GM23338 (cell line): ENCODE measurements around the gene DHRS3. TPM values are rescaled to one million over a fixed set of nuclear protein-coding genes. Genes with fewer than 3 reads are reported as not detected.

Experiments
- ATAC-seq: fragments of 200-7000 bp; cut with Tn5 transposase; 3 replicates; pipeline ENCODE4 v1.9.1; 2020
- DNase-seq: peaks from one replicate; pipeline ENCODE4 v3.0.0-alpha.2; 2015; ENCODE audit warnings: low spot score
- H2AFZ ChIP-seq: fragments of 200-600 bp; sonication (generic); 2 replicates; pipeline ENCODE4 v1.8.0; 2016; ENCODE audit warnings: antibody characterized with exemption, mild to moderate bottlenecking, moderate library complexity
- H3F3A ChIP-seq: fragments of 200-600 bp; sonication (generic); replicated peaks from 2 replicates; pipeline ENCODE4 v1.8.0; 2017; ENCODE audit warnings: antibody characterized with exemption, mixed run types, low read depth
- H3K27ac ChIP-seq: fragments of 200-600 bp; sonication (generic); 2 replicates; pipeline ENCODE4 v1.6.1; 2016; ENCODE audit warnings: low read depth
- H3K27me3 ChIP-seq: fragments of 200-600 bp; sonication (generic); 2 replicates; pipeline ENCODE4 v1.8.0; 2016; ENCODE audit warnings: mild to moderate bottlenecking, mixed run types, moderate library complexity; ENCODE audit not compliant: insufficient read depth
- H3K36me3 ChIP-seq: fragments of 200-600 bp; sonication (generic); 2 replicates; pipeline ENCODE4 v1.8.0; 2016; ENCODE audit warnings: mild to moderate bottlenecking; ENCODE audit not compliant: insufficient read depth
- H3K4me1 ChIP-seq: fragments of 200-600 bp; sonication (generic); 2 replicates; pipeline ENCODE4 v1.8.0; 2016; ENCODE audit warnings: mild to moderate bottlenecking, moderate library complexity; ENCODE audit not compliant: insufficient read depth
- H3K4me2 ChIP-seq: fragments of 200-600 bp; sonication (generic); 2 replicates; pipeline ENCODE4 v1.7.1; 2017; ENCODE audit warnings: mixed run types
- H3K4me3 ChIP-seq: fragments of 200-600 bp; sonication (generic); 2 replicates; pipeline ENCODE4 v1.6.1; 2016; ENCODE audit warnings: mixed run types
- H3K79me2 ChIP-seq: fragments of 200-600 bp; sonication (generic); replicated peaks from 2 replicates; pipeline ENCODE4 v1.8.0; 2017; ENCODE audit warnings: mild to moderate bottlenecking; ENCODE audit not compliant: insufficient read depth
- H3K9me2 ChIP-seq: fragments of 200-600 bp; sonication (generic); 2 replicates; pipeline ENCODE4 v1.8.0; 2017; ENCODE audit not compliant: insufficient read depth
- H4K20me1 ChIP-seq: fragments of 200-600 bp; sonication (generic); replicated peaks from 2 replicates; pipeline ENCODE4 v1.8.0; 2017; ENCODE audit warnings: mild to moderate bottlenecking; ENCODE audit not compliant: insufficient read depth
- H3K27ac Mint-ChIP-seq: 2 replicates; pipeline ENCODE4 v1.8.0; 2020; ENCODE audit warnings: inconsistent platforms, mild to moderate bottlenecking, moderate library complexity, mixed read lengths
- H3K27me3 Mint-ChIP-seq: 3 replicates; pipeline ENCODE4 v1.8.0; 2022; ENCODE audit warnings: low read depth, mild to moderate bottlenecking, moderate library complexity, mixed read lengths, inconsistent platforms; ENCODE audit not compliant: insufficient read depth, poor library complexity
- H3K36me3 Mint-ChIP-seq: 3 replicates; pipeline ENCODE4 v1.8.0; 2021; ENCODE audit warnings: low read depth, mild to moderate bottlenecking, inconsistent platforms, moderate library complexity, mixed read lengths
- H3K4me1 Mint-ChIP-seq: 3 replicates; pipeline ENCODE4 v1.8.0; 2020; ENCODE audit warnings: mild to moderate bottlenecking, inconsistent platforms, mixed read lengths
- H3K4me3 Mint-ChIP-seq: 3 replicates; pipeline ENCODE4 v1.8.0; 2021; ENCODE audit warnings: moderate library complexity, mild to moderate bottlenecking, inconsistent platforms, mixed read lengths
- H3K9me3 Mint-ChIP-seq: 3 replicates; pipeline ENCODE4 v1.8.0; 2020; ENCODE audit warnings: moderate library complexity, mild to moderate bottlenecking, inconsistent platforms, mixed read lengths
- CTCF ChIP-seq, 2 experiments: fragments of 200-600 bp in 1 of 2; sonication (generic) in 1 of 2; conservative IDR thresholded peaks; 2 replicates each; pipeline versions ENCODE4 v1.5.1 to v1.6.1; 2016 to 2017; ENCODE audit warnings: antibody characterized with exemption in 2 of 2, low read depth in 2 of 2, mild to moderate bottlenecking in 2 of 2, moderate library complexity in 1 of 2
- ETS1 ChIP-seq: IDR thresholded peaks from 2 replicates; pipeline ENCODE4 v1.6.1; 2016; ENCODE audit warnings: antibody characterized with exemption
- EZH2 ChIP-seq: fragments of 200-600 bp; sonication (generic); IDR thresholded peaks from one replicate; pipeline ENCODE4 v1.8.0; 2017; ENCODE audit warnings: antibody characterized with exemption, mild to moderate bottlenecking, low read depth; ENCODE audit not compliant: unreplicated experiment
- EZH2phosphoT487 ChIP-seq: fragments of 200-600 bp; sonication (generic); IDR thresholded peaks from one replicate; pipeline ENCODE4 v1.8.1; 2018; ENCODE audit warnings: antibody characterized with exemption; ENCODE audit not compliant: unreplicated experiment
- JUNB ChIP-seq: IDR thresholded peaks from one replicate; pipeline ENCODE4 v1.6.1; 2016; ENCODE audit warnings: antibody characterized with exemption; ENCODE audit not compliant: unreplicated experiment
- NANOG ChIP-seq: IDR thresholded peaks from 2 replicates; pipeline ENCODE4 v1.6.1; 2016; ENCODE audit warnings: antibody characterized with exemption, borderline replicate concordance
- POLR2AphosphoS5 ChIP-seq: IDR thresholded peaks from 2 replicates; pipeline ENCODE4 v1.6.1; 2016; ENCODE audit warnings: antibody characterized with exemption, low read depth
- REST ChIP-seq: IDR thresholded peaks from one replicate; pipeline ENCODE4 v1.6.1; 2018; ENCODE audit warnings: antibody characterized with exemption; ENCODE audit not compliant: unreplicated experiment
- STAT1 ChIP-seq: IDR thresholded peaks from one replicate; pipeline ENCODE4 v1.6.1; 2016; ENCODE audit warnings: antibody characterized with exemption; ENCODE audit not compliant: unreplicated experiment
- polyA plus RNA-seq: library from polyadenylated mRNA; unstranded; fragments of >200 nt; fragmentation: Nextera tagmentation; extraction: Ambion mirVana; gene quantifications from 2 replicates; pipeline ENCODE4 v1.2.1, GENCODE V29; 2016
- total RNA-seq: library from RNA; depleted of rRNA; stranded (reverse); fragments of >200 nt; shearing (Covaris generic); gene quantifications from 2 replicates; pipeline ENCODE4 v1.2.3, GENCODE V29; 2014

The DHRS3 gene
- total and polyA plus RNA-seq, 2 experiments from 2014 or later, result 21.0 to 26.0 TPM

- Histone ChIP-seq H3K27me3 (no peaks in the 10 kb centered on the region), H3K27ac (peak overlapping the region; percentile 96), H3K4me3 (no peak overlapping the region), H4K20me1 (no peaks in the 10 kb centered on the region), H3K4me2 (no peak overlapping the region), H3F3A (0 out of 2 replicates have a peak, but pooled peaks cover 12% of the 10 kb centered on the region), H3K4me1 (peaks cover 28% of the 10 kb centered on the region), H3K79me2 (no peaks in the 10 kb centered on the region), H2AFZ (no peak overlapping the region), H3K36me3 (no peaks in the 10 kb centered on the region), H3K9me2 (no peaks in the 10 kb centered on the region)
- peaks cover 10% of the 10 kb centered on the region for H3K36me3 Mint-ChIP-seq
- peaks cover 25% of the 10 kb centered on the region for H3K4me1 Mint-ChIP-seq
- ATAC-seq (peak; percentile 15), DNase-seq (no peak)
- peaks cover 29% of the 10 kb centered on the region for H3K9me3 Mint-ChIP-seq
- no peak overlapping the region for H3K4me3 Mint-ChIP-seq
- no peak overlapping the region; the same call in 1 of the 2 replicates for H3K27ac Mint-ChIP-seq
- TF ChIP-seq CTCF (conservative IDR thresholded peaks at IDR 0.05; ENCODE audit: low read depth in 2 of 2) (no peak), NANOG (no peak), STAT1 (no peak), EZH2 (no peak), EZH2phosphoT487 (no peak), REST (no peak)
- H3K27me3 Mint-ChIP-seq, result peaks cover 10% of the 10 kb centered on the region
Observed at GRCh38 chr1:12629985-12630760, 12.2 kb upstream of the DHRS3 start.

- peaks cover 24% of the 10 kb centered on the region for H3K9me3 Mint-ChIP-seq
- Histone ChIP-seq H2AFZ (no peak overlapping the region), H3F3A (0 out of 2 replicates have a peak, but pooled peaks cover 10% of the 10 kb centered on the region), H3K4me2 (0 out of 2 replicates have a peak overlapping the region, but pooled peaks have one; percentile 33), H3K4me1 (peaks cover 25% of the 10 kb centered on the region), H3K36me3 (no peaks in the 10 kb centered on the region), H3K4me3 (no peak overlapping the region), H3K79me2 (no peaks in the 10 kb centered on the region), H4K20me1 (no peaks in the 10 kb centered on the region), H3K9me2 (no peaks in the 10 kb centered on the region), H3K27ac (peak overlapping the region; percentile 96), H3K27me3 (no peaks in the 10 kb centered on the region)
- H3K4me1 Mint-ChIP-seq, result peaks cover 25% of the 10 kb centered on the region
- H3K27me3 Mint-ChIP-seq, result peaks cover 10% of the 10 kb centered on the region
- H3K36me3 Mint-ChIP-seq, result peaks cover 10% of the 10 kb centered on the region
- H3K27ac Mint-ChIP-seq, result peak overlapping the region; percentile 81; the same call in 1 of the 2 replicates
- peak; percentile 87 for DNase-seq
- ATAC-seq, result peak; percentile 96
- no peak overlapping the region for H3K4me3 Mint-ChIP-seq
- TF ChIP-seq JUNB, result no peak
- peak; percentile 43; the same call in 1 of the 2 replicates for TF ChIP-seq NANOG
- no peak for TF ChIP-seq EZH2
- TF ChIP-seq CTCF (conservative IDR thresholded peaks at IDR 0.05; ENCODE audit: low read depth in 2 of 2), result no peak
- no peak for TF ChIP-seq STAT1
- TF ChIP-seq POLR2AphosphoS5, result 0 out of 2 replicates have a peak, but pooled peaks have one; percentile 6
- TF ChIP-seq EZH2phosphoT487, result no peak
- TF ChIP-seq ETS1, result no peak
- TF ChIP-seq REST, result no peak
Observed at GRCh38 chr1:12629511-12629956, 11.5 kb upstream of the DHRS3 start.
